ENCODE measurements around the gene ZNF195. TPM values are rescaled to one million over a fixed set of nuclear protein-coding genes. Genes with fewer than 3 reads are reported as not detected.
"Not testable (repeated sequence)": the region's sequence is repeated elsewhere in the genome, so short reads cannot be mapped to it uniquely, and the experiment has no call there.

ZNF195 gene
- total RNA-seq, 1 donor from 2014 or later: 9.1 TPM

DNA sequence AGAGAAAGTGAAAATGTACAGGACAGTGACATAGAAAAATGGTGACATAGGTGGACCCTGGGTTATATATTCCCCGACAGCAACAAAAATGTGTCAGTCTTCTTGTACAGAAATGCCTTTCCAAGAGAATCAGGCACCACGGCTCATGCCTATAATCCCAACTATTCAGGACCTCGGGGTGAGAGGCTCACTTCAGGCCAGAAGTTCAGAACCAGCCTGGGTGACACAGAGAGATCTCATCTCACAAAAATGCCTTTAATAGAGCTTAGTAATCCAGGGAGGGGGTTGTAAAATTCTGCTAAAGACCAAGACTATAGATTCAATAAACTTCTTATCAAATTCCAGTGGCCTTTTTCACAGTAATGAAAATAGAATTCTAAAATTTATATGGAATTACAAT lies 10.7 kb downstream of the ZNF195 start:
- no peak for ATAC-seq
- no peak for DNase-seq (ENCODE audit: missing footprints)
- intact Hi-C loops (cut with DNase I): no loop called here

DNA sequence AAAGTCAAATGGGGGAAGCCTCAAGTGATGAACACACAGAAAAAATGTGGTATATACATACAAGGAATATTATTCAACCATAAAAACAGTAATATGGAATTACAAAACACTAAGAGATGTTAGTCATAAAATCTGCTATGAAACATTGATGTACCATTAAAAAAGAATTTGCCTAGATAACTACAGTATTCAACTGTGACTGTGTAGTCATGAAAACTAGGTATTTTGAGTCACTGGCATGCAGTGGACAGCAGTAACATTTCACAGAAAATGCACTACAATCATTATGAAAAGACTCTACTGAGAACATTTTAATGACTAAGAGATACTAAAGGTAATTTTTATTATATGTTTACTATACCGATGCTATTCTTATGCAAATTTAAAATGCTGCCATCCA lies 11.7 kb downstream of the ZNF195 start:
- no peak for ATAC-seq
- no peak for DNase-seq (ENCODE audit: missing footprints)
- intact Hi-C loops (cut with DNase I): no loop called here

DNA sequence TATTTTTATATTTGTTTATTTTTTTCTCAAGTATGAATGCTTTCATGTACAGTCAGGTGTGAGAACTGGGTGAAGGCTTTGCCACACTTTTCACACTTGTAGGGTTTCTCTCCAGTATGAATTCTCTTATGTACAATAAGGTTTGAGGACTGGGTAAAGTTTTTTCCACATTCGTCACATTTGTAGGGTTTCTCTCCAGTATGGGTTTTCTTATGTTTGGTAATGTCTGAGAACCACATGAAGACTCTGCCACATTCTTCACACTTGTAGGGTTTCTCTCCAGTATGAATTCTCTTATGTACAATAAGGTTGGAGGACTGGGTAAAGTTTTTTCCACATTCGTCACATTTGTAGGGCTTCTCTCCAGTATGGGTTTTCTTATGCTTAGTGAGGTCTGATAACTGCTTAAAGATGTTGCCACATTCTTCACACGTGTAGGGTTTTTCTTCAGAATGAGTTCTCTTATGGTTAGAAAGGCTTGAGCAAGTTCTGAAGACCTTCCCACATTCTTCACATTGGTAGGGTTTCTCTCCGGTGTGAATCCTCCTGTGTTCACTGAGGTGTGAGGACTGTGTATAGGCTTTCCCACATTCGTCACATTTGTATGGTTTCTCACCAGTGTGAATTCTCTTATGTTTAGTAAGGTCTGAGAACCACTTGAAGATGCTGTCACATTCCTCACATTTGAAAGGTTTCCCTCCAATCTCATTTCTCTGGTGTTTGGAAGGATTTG lies 19.7 kb downstream of the ZNF195 start:
- ATAC-seq: no peak
- intact Hi-C loops (cut with DNase I): no loop called here

DNA sequence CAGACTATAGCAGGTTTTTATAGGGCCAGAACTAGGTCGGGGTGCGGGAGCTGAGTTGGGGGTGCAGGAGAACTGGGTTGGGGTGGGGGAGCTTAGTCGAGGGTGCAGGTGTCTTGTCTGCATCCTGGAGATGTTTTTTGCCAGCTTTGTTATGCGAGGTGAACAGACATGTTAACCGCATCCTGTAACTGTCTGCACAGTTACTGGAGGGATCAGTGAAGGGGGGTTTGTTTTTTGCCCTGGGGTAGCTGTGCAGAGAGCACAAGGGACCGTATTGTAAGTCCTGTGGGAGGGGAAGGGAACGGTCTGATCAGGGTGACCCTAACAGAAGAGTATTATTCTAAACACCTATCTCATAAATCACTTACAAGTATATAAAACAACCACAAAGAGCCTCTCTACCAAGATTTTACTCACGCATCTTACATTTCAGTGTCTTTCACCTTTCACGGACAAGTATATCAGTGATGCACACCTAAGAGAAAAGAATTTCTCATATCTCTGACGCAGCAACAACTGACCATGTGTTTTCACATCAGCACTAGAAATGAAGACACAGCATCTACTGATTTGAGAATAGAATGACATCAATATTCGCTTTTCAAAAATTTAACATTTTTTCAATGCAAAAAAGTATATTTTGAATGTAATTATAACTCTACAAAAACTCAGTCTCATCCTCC lies 20.8 kb downstream of the ZNF195 start:
- intact Hi-C loops (cut with DNase I): no loop called here
- DNase-seq (ENCODE audit: missing footprints): no peak
- ATAC-seq: no peak

More for the DNA sequence above, 19.7 kb downstream of the ZNF195 start:
- no peak for DNase-seq (ENCODE audit: missing footprints)

DNA sequence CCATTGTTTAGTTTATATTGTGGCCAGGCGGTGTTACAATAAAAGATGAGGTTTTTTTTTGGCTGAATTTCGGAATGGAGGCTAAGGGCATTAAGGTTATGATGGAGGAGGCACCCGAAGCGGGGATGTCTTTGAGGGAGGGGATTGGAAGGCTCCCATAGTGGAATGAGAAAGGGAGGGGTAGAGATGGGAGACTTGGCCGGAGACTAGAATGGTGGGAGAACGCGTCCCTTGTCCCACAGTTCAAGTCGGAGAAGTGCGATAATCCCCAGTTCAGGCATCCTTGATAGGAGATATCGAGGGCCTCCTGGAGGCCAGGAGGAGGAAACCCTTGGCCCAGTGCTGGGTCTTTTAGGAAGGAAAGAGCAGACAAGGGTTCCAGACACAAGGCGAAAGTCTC lies 21.6 kb downstream of the ZNF195 start:
- DNase-seq (ENCODE audit: missing footprints) (no peak), ATAC-seq (no peak)
- intact Hi-C loops (cut with DNase I): no loop called here

DNA sequence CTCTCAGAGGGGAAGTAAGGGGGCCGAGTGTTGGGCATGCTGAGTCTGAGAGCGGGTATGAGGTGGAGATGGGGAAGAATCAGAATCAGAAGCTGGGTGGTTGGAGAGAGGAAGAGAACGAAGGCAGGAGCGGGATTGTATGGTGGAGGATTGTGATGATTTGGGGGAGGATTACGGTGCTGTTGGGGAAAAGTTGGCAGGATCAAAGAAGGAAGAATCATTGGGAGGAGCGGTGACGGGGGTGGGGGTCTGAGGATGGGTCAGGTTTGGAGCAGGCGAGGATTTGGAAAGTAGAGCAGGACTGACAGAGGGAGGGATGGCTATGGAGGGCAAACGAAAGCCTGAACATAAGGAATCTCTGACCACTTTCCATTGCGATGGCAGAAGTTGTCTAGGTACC lies 22.1 kb downstream of the ZNF195 start:
- intact Hi-C loops (cut with DNase I): no loop called here

DNA sequence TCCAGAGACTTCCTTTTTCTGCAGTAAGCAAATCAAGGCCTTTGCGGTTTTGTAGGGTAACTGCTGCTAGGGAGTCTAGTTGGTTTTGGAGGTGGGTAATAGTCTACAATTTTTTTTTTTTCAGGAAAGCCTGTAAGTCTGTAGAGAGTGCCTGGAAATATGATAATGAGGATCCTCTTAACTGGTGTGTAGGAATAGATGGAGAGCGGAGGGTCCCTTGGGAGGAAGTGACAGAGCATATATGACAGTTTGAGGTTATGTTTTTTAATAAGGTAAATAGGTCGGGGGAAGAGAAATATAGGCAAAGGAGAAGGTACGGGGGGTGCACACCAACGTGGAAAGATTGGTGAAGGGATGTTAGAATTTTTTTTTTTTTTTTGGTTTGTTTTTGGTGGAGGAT lies 25.9 kb downstream of the ZNF195 start:
- ATAC-seq (no peak), DNase-seq (ENCODE audit: missing footprints) (no peak)
- intact Hi-C loops (cut with DNase I): no loop called here

More for the DNA sequence above, 22.1 kb downstream of the ZNF195 start:
- ATAC-seq: no peak
- DNase-seq (ENCODE audit: missing footprints): no peak

DNA sequence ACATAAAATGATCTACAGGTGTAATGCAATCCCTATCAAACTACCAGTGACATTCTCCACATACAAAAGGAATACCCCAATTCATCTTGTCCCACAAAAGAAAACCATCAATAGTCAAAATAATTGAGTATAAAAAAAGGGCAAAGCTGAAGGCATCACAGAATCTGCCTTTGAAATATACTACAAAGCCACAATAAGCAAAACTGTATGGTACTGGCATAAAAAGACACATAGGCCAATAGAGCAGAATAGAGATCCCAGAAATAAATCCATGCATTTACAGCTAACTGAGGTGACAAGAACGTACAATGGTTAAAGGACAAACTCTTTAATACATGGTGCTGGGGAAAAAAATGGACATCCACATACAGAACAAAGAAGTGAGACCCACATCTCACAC lies 31.8 kb downstream of the ZNF195 start:
- DNase-seq (ENCODE audit: missing footprints) (no peak), ATAC-seq (no peak)
- intact Hi-C loops (cut with DNase I): loop anchor here (10.0 kb wide), 1 partner anchor 68 kb away; no protein-coding TSS in a partner anchor

DNA sequence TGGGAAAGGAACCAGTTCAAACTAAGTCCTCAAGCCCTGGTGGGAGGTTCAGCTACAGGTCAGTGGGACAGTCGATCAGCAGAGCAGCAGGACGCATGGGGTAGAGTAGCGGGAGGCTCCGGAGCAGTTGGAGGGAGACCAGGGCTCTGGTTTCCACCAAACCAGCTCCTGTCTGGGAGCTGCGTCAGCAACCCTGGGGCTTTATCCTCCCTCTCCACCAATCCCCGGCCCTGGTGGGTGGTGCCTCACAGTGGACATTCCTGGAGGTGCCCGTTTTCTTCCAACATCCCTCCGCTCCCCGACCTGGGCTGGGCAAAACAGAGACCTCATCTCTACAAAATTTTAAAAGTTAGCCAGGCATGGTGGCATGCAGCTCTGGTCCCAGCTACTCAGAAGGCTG lies 32.4 kb downstream of the ZNF195 start:
- intact Hi-C loops (cut with DNase I): loop anchor here (10.0 kb wide), 1 partner anchor 68 kb away; no protein-coding TSS in a partner anchor
- DNase-seq (ENCODE audit: missing footprints) (no peak), ATAC-seq (no peak)

DNA sequence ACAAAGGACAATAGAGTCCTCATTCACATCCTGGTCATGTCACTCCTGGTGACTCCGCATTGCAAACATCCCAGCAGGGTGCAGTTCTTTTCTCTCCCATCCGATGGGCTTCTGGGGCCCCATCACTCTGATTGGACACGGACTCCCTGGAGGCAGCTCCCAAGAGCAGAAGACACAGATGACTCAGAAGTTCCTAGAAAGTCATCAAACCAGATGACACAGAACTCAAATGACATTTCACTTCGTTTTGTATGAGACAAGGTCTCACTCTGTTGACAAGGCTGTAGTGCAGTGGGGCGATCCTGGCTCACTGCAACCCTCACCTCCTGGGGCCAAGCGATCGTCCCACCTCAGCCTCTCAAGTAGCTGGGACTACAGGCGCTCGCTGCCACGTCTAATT lies 33.2 kb downstream of the ZNF195 start:
- intact Hi-C loops (cut with DNase I): loop anchor here (10.0 kb wide), 1 partner anchor 69 kb away; no protein-coding TSS in a partner anchor

DNA sequence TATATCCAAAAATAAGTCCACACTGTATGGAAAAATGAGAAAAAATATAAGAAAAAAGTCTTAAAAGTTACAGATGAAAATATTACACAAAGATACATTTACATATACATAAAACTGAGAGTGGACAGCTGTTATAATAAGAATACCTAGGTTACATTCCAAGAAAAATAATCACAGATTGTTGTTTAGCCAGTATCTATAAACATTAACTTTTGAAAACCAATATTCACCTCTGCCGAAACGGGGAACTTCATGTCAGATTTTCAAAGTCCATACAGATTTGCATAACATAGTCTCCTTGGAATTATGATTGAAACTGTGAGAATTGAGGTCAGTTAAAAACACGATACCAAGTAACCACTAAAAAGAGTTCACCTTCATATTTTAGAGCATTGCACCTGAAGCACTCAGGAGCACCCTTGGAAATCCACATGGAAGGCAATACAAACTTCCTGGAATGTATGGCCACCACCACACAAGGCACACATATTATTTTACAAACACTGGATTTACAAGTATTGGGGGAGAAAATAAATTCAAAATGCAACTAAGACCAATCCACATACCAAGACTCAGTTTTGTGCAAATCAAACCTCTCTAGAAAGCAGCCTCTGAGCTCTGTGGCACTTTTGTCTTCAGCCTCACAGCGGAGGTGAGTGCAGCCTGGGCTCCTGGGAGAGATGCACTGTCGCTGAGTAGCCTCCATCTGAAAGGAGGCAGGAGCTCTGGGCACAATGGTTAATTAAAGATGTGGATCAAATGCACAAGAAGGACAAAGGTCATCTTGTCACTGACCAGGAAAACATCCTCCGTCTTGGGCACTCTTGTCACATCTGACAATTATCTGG lies 34.4 kb downstream of the ZNF195 start:
- intact Hi-C loops (cut with DNase I): loop anchor here (10.0 kb wide), 1 partner anchor 70 kb away; no protein-coding TSS in a partner anchor
- ATAC-seq: no peak

More for the DNA sequence above, 33.2 kb downstream of the ZNF195 start:
- ATAC-seq (no peak), DNase-seq (ENCODE audit: missing footprints) (no peak)

DNA sequence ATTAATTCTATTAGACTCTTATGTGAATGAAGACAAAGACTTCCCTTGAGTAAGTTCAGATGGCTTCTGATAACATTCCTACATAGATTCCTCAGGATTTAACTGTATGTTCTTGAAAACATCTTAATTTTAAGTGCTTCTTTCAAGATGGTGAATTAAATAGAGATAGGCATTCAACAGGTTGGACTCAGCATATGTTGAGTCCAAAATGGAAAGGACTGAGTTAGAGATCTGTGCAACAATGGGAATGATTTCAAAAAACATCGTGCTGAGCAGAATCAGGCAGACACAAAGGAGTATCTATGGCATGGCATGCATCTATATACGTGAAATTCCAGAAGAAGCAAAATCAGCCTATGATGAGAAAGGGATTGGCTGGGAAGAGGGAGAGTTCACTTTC lies 36.2 kb downstream of the ZNF195 start:
- intact Hi-C loops (cut with DNase I): loop anchor here (10.0 kb wide), 1 partner anchor 72 kb away; no protein-coding TSS in a partner anchor
- ATAC-seq: no peak
- no peak for DNase-seq (ENCODE audit: missing footprints)

More for the DNA sequence above, 34.4 kb downstream of the ZNF195 start:
- DNase-seq (ENCODE audit: missing footprints): no peak

DNA sequence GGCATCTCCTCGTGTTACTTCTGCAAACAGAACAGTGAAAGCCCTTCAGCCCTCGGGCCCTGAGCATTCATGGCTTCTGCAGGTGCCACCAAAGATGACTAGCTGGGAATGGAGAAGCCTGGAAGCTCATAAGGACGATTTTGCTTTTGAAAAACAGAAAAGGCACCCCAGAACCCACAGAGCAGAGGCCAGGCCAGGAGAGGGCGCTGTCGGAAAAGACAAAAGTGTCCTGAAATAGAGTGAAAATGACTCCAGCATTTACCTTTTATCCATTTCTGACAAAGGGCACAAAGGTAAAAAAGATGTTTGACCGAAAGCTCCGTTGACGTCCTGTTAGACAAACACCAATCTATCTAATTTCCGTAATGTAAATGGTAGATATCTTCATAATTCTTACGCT lies 37.6 kb downstream of the ZNF195 start:
- ATAC-seq: no peak
- DNase-seq (ENCODE audit: missing footprints): no peak
- intact Hi-C loops (cut with DNase I): loop anchor here (10.0 kb wide), 1 partner anchor 74 kb away; no protein-coding TSS in a partner anchor

DNA sequence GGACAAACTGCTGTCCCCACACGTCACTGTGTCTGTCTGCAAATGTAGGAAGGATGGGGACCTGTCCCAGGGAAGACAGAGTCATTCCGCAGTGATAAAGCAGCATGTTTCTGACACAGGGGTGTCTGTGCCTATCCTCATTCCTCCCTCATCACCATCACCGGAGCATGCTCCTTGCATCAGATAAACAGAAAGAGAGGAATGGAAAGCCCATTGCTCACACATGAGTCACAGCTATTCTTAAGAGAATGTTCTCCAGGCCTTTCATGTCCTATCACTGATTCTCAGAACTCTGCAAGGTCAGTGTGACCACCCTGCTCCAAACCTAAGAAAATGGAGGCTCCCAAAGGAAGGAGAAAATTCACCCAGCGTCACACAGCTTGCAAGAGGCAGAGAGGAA lies 38.9 kb downstream of the ZNF195 start:
- ATAC-seq (no peak), DNase-seq (ENCODE audit: missing footprints) (no peak)
- intact Hi-C loops (cut with DNase I): loop anchor here (10.0 kb wide), 1 partner anchor 75 kb away; no protein-coding TSS in a partner anchor

DNA sequence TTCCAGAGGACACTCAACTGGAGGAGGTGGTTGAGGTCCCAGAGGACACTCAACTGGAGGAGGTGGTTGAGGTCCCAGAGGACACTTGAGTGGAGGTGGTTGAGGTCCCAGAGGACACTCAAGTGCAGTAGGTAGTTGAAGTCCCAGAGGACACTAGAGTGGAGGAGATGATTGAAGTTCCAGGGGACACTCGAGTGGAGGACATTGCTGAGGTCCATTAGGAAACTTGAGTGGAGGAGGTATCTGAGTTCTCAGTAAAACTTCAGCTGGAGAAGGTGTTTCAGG lies 39.7 kb downstream of the ZNF195 start:
- intact Hi-C loops (cut with DNase I): no loop called here
- no peak for DNase-seq (ENCODE audit: missing footprints)
- ATAC-seq: no peak

DNA sequence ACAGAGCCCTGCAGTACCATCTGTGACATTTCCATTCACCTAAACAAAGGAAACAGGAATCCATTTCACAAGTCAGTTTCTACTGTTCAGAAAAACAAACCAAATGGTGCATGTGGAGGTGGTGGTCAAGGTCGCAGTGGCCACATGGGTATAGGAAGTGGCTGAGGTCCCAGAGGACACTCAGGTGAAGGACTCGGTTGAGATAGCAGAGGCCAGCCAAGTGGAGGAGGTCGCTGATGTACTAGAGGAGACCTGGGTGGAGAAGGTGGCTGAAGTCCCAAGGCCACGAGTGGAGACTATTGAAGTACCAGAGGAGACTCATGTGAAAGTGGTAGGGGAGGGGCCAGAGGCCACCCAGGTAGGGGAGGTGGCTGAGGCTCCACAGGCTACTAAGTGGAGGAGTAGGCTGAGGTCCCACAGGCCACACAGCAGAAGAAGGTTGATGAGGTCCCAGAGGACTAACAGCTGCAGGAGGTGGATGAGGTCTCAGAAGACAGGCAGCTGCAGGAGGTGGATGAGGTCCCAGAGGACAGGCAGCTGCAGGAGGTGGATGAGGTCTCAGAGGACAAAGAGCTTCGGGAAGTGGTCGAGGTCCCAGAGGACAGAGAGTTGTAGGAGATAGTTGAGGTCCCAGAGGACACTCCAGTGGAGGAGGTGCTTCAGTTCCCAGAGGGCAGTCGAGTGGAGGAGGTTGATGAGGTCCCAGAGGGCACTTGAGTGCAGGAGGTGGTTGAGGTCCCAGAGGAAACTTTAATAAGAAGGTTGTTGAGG lies 40.2 kb downstream of the ZNF195 start:
- no peak for DNase-seq (ENCODE audit: missing footprints)
- no peak for ATAC-seq
- intact Hi-C loops (cut with DNase I): no loop called here

DNA sequence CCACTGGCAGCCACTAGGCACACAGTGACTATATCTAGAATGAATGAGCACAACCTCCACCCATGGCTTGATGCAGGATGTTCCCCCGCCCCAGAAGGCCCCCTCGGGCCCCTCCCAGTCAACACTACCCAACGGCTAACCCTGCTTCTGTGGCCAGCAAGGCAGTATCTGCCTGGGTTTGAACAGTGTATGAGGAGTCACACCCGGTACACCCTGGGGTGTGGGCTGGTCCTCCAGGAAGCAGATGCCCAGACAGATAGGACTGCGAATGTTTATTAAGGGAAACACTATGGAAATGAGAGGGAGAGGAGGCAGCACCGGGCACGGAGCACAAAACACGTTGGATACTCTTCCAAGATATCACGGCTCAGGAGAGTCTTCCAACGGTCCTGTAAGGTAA lies 42.5 kb downstream of the ZNF195 start:
- ATAC-seq; intact Hi-C loops (cut with DNase I); DNase-seq (ENCODE audit: missing footprints): not testable (repeated sequence)

DNA sequence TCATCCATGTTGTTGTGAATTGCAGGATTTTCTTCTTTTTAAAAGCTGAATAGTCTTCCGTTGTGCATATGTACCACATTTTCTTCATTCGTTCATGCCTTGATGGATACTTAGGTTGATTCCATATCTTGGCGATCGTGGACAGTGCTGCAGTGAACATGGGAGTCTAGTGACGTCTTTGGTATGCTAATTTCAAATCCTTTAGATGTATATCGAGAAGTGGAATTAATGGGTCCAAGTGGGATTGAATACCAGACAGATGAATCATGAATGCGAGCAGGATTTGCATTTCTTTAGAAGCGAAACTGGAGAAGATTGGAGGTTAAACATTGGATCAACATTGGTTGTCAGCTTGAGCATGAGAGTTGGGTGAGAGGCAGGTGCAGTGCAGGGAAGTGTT lies 45.8 kb downstream of the ZNF195 start:
- intact Hi-C loops (cut with DNase I); ATAC-seq; DNase-seq (ENCODE audit: missing footprints): not testable (repeated sequence)

DNA sequence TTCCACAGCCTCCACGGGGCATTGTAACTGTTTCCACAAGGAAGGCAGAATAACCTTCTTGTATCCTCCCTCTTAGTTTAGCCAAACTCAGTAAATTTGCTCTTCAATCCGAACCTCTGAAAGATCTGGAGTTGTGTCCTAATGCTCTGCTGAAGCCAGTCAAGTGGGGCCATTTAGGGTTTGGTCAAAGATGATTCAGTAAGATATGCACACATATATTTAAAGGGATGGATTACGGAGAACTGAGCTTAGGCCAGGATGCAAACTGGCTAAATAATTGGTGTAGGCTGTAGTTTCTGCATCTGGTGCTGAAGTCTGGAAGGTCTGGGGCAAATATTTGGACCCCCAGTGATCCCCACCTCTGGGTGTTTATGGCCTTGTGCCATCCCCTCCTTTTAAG lies 47.9 kb downstream of the ZNF195 start:
- DNase-seq (ENCODE audit: missing footprints); intact Hi-C loops (cut with DNase I); ATAC-seq: not testable (repeated sequence)

All from Right ventricle myocardium inferior (tissue), 1 donor.